ENCODE results near the gene MRPL33.

Gene MRPL33

DNA sequence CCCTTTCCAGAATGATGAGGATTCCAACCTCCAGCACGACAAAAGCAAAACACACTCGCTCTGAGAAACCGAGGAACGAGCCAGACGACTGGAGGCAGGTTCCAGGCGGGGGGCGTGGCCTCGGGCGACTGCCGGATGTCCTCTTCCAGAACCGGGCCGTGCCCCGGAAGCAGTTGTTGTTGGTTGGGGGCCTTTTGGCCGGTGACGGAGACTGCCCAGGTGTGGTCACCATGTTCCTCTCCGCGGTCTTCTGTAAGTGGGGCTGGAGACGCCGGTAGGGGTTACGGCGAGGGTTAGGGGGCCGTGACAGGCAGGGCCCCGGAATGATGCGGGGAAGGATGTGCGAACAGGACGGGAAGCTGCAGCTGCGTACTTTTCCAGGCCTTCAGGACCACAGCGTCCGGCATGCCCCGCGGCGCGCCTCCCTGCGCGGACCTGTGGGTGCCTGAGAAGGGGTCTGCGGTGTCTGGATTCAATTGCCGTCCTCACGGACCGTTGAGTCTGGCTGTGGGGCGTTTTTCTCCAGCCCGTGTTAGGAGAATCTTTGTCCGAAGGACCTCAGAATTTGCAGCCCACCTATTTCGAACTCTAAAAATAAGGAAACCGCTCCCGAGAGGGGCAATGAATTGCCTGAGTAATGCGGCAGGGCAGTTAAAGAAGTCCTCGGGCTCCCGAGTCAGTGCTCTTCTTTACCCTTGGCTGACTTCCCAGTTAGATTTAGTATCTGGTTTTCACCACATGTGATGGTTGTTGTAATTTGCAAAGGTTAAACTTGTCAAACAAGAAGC is at the start of gene MRPL33:
Gene MRPL33 (plus strand): TSS at position 172 of the 788 bp plus-strand sequence. CDS start 59 bp downstream, at position 231.
- DNase-seq = peak; percentile 98

DNA sequence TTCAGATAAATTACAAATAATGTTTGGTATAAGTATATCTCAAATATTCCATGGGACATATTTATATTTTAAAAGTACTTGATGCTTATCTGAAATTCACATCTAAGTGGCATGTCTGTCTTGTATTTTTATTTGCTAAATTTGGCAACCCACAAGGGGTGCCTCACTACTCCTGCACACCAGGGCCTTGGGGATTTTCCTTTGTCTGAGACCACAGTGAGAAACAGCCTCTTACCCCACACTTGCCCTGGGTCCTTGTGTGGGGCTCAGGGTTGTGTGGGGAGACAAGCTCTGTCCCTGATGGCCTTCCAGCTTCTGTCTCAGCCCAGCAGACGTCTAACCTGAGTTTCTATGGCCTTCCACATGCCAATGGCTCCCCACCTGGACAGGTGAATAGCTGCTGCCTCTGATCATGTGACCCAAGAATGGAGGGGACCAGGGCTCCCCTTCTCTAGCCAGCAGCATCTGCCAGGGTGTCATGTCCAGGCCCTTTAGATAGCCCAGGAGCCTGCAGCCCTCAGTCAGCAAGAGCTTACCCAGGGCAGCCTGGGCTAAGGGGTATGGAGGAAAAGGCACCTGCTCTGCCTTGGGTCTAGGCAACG is 49.5 kb upstream of the MRPL33 start:
- no peak for DNase-seq

DNA sequence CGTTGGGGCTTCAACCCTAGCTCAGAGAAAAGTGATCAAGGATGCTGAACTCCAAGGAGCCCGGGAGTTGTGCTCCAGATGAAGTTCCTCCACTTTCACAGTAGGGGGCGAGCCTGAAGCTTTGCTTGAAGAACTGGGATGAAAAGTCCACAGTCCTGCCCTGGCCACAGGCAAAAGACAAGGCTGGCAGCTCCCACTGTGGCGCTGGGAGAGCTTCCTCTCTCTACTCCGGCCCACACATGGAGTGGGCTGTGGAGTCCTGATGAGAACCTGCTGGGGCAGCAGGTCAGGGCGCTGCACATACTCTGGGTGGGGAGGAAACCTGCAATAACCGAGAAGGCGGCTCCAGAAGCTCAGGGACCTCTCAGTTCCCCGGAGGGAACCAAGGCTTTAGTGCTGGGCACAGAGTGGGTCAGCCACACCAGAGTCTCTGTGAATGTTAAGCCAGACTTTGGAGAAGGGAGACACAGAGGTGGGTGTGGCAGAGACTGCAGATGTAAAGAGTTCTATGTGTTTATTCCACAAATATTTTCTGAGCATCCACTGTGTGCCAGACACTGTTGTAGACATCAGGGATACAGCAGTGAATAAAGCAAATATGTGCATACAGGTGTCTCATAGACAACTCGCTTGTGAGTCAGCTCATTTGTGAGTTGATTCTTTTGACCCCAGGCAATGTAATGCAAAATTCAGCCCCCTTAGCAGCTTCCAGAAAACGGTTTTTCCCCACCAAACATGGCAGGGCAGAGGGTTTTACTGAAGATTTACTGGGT is 48.0 kb upstream of the MRPL33 start:
- DNase-seq = peak; percentile 66

DNA sequence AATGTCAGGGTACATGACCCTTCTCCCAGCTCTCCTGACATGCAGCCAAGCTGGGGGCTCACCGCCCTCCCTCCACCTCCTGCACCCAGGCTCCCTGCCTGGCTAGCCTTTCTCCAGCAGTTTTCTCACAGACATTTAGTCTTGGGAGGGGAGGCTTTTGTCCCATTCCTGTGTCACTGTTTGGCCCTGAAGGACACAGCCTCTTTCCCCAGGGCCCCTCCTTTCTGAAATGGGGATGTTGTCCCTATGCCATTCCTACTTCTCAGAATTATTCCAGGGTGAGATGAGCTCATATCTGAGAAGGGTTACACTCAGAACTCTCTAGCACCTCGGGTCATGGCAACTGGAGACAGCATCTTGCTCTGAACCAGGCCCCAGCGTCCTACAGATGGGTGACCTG is 47.3 kb upstream of the MRPL33 start:
- DNase-seq = no peak

DNA sequence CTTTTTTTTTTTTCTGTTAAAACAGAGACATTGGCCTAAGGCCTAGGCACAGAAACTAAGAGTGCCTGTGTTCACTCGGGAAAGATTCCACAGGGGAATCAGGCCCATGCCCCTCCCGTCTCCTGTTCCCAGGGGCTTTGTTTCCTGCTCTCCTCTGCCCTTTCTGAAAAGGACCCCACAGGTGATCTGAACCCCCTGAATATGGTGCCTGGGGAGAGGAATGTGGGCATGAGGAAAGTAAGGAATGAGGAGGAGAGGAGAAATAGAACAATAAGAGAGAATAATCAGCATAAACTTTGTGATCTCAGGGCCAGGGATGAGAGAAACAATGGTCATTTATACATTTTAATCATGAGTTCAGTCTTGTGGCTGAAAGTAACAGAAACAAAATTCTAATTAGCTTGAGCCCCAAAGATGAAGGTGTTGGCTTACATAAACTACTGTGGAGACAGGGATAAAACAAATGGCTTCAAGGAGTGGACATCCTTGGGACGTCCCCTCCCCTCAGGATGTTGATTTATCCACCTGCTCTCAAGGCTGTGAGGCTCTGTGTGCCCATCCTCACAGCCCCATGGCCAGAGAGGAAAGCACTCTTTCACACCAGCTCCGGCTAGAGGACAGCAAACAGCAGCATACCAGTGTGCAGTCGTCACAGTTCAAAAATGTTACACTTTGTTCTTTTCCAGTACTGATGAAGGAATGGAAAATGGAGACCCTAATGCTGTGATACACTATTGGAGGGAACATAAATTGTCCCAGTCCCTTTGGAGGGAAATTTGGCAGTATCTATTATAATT is 46.4 kb upstream of the MRPL33 start:
- DNase-seq = no peak

DNA sequence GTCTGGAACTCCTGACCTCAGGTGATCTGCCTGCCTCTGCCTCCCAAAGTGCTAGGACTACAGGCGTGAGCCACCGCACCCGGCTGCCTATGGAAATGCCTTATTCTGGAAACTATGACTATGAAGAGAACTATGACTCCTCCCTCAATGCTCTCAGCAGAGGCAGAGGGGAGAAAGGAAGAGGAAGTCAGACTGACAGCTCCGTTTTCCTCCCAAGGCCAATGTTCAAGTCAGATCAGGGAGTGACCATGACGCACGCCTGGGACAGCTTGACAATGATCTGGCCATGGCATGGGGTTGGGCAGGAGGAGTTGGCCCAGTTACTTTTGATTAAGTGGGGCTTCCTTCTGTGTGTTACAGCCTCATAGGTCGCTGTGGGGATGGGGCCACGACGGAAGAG is 44.3 kb upstream of the MRPL33 start:
- DNase-seq = no peak

DNA sequence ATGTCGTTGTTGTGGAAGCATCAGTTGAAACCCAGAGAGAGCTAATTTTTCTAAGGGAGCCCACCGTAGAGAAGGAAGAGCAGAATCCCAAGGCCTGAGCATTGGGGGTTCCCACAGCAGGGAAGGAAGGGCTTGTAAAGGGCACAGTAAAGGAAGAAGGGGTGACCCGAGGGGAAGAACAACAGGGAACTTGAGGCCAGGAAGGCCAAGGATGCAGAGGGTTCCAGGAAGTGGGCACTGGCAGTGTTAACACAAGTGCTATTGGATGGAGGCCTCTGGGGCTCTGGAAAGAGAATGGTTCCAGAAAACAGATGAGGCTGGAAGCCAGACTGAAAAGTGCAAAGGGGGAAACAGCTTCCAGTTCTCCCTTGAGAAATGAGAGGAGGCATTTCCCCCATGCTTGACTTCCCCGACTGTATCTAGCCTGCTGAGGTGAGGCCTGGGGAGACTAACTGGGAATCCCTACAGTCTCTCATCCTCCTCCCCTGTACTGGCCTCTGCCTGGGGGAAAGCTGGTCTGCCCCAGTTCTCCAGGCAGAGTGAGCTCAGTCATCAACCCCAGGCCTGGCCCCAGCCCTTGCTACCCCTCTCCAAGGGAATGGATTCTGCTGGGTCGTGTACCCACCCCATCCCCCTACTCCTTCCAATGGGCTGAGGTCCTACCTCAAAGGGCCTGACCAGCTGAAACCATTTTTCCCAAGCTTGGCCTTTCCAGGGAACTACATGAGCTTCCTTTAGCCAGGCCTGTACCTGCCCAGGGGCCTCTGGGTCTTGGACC is 43.2 kb upstream of the MRPL33 start:
- DNase-seq = no peak

DNA sequence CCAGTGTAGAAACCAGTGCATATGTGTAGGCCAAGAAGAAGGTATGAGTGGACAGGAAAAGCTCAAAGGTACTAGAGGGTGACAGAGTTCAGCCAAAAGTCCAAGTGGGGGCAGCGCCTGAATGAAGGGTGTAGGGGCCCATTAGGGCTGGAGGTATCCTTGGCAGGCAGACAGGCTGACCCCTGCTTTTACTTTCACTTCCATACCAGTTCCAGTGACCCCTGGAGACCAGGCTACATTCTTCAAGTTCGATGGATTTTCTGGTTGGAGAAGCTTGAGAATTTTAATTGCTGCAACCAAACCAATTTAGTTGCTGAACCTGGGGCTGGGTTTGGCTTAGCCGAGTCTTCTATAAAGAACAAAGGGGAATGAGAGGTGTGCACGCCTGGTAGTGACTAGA is 42.3 kb upstream of the MRPL33 start:
- DNase-seq = peak; percentile 23

DNA sequence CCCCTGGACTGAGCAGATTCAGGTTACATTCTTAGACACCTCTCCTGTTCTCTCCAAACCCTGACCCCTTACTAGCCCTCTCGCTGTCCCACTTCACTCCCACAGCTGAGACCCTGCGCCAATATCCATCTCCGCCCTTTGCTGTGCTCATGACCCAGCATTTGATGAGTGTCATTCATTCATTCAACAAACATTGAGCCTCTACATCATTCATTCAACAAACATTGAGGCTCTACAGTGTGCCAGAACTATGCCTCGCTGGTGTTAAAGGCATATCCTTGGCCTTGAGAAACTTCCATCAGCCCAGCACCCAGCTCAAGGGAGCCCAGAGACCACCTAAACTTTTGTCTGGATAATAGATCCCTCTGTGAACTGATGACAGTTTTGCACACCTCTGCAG is 41.9 kb upstream of the MRPL33 start:
- DNase-seq = no peak

DNA sequence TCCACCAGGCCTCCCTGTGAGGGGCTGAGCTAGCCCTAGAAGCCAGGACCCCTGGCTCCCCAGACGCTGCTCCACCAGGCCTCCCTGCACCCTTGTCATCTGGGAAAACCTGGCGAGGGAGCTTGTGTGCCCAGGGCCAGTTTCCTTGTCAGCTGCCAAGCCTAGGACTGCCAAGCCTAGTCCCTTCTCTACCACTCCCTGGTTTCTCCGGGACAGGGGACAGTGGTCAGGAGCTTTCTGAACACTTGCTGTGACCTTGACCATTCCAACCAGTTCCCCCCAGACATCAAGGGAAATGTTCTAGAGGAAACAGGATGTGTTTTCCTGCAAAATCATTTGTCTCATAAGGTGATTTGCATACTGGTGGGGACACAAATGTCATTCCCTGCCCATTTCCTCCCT is 41.3 kb upstream of the MRPL33 start:
- DNase-seq = no peak

DNA sequence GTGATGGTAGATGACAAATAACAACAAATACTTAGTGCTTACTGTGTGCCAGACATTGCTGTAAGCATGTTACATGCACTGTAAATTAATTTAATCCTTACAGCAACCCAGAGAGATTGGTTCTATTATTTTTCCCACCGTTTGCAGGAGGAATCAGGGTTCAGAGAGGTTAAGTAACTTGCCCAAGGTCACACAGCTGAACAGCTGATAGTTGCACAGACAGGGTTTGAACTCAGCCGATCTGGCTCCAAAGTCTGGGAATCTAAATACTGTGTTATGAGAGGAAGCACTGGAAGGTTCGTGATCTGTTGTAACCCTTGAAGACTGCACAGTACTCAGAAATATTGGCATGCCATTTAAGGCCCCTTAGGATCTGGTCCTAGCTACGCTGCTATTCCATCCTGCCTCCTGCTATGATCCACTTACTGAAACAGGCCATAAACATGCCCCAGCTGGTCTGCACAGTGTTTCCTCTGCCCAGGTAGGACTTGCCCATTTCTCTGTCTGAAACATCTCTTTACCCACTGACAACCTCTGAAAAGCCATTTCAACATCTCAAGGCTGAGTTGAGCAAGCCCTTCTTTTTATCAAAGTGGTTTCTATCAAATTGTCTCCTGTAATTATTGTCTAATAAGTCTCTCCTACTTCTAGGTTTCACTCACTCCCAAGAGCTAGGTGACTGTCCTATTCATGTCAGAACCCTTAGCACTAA is 40.4 kb upstream of the MRPL33 start:
- DNase-seq = no peak

DNA sequence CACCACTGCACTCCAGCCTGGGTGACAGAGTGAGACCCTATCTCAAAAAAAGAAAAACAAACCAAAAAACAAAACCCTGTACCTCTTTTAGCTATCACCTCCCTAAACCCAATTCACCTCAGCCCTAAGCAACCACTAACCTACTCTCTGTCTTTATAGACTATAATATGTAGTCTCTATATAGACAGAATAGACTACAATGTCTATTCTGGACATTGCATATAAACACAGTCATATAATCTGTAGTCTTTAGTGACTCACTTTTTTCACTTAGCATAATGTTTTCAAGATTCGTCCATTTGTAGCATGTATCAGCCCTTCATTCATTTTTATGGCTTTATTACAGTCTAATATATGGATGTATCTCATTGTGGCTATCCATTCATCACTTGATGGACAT is 37.2 kb upstream of the MRPL33 start:
- no peak for DNase-seq

DNA sequence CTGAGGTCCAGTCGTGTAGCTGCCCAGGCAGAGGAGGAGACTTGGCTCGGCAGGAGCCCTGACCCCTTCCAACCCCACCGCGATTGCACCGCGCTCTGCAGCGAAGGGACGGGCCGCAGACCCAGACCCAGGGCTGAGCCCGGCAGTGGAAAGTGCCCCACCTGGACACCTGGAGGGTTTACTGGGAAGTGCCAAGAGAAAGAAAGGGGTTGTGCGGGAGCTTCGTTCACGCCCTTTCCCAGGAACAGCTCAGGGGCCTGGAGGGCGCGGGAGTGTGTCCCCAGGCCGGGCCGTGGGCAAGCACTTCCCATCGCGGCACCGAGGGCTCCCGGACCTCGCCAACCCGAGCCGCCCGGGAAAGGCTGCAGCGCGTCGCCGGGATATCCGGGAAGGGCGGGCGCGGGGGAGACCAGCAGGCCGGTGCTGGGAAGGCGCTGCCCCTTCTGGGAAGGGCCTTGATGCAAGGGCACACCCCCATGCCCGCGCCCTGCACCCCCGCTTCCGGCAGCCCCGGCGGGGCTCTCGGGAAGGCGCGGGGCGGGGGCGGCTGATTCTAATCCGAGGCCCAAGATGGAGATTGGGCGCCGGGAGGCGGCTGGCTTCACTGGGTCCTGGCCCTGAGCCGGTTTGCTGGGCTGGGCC is 36.1 kb upstream of the MRPL33 start:
- DNase-seq = peak; percentile 79

DNA sequence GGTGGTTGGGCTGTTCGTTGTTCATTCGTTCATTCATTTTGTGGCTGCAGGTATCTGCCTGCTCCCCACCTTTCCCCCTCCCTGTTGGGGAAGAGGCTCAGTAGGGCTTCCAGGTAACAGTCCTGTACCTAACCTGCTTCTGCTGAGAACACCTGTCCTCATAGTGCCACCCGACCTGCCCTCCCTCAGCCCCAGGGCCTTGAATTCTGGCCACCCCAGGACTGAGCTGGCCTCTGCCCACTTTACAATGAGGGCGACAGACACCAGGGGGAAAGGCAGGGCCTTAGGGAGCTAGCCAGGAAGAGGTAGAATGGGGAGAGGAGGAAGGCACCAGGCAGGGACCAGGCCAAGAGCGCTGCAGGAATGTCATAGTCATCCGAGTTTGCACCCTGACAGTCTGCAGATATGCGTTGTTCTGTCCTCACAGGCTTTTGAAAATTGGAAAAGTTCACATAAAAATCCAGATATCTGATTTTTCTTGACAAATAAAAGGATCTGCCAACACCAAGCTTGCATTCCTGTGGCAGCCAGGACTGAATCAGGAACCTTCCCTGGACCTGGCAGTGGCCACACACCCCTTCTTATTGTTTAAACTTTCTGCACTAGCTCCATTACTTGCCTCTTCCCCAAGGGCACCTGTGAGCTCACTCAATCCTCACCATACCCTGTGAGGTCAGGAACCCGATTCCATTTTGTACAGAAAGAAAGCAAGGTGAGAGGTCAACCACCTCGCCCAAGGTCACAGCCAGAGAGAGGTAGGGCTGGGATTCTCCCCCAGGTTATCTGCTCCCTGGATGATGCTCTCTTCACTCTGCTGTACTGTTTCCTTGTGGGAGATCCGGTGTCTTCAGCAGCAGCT is 35.3 kb upstream of the MRPL33 start:
- no peak for DNase-seq

DNA sequence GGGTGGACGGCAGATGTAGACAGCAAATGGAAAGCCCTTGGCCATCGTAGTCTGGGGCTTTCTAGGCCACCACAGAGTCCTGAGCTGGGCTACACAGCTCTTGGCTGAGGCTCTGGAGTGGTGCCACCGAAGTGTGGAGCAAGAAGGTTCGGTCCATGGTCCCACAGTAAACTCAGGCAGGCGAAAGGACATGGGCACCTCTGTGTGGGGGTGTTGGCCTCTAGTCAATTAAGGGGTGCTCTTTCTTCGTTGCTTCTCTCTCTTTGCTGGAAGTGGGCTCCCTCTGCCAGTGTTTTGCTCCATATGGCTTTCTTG is 34.7 kb upstream of the MRPL33 start:
- no peak for DNase-seq

DNA sequence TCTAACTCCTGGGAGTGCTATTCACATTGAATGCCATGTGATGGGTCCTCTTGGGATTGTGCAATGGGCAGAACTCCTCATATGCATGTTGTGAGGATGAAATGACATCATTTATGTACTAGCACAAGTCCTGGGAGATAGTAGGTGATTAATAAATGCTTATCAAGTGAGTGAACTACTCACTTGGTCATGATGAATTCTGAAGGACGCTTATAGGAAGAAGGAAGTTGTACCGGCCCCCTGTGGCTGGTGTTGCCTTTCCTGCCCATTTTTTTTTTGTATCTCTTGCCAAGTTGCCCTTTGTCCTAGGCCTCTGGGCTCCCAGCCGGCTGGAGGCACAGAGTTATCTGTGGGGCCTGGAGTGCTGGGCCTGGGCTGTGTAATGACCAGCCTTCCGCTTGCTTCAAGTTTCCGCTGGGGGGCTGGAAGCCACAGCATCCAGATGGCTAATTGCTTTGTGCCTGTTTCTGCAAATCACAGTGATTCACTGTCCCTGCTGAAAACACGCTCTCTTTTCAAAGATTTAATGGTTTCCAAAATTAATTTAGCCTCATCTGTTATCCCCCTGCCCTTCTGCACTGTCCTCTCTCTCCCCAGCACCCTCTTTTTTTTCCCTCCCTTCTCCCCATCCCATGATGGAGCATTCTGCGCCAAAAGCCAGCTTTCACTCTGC is 33.7 kb upstream of the MRPL33 start:
- DNase-seq = no peak

DNA sequence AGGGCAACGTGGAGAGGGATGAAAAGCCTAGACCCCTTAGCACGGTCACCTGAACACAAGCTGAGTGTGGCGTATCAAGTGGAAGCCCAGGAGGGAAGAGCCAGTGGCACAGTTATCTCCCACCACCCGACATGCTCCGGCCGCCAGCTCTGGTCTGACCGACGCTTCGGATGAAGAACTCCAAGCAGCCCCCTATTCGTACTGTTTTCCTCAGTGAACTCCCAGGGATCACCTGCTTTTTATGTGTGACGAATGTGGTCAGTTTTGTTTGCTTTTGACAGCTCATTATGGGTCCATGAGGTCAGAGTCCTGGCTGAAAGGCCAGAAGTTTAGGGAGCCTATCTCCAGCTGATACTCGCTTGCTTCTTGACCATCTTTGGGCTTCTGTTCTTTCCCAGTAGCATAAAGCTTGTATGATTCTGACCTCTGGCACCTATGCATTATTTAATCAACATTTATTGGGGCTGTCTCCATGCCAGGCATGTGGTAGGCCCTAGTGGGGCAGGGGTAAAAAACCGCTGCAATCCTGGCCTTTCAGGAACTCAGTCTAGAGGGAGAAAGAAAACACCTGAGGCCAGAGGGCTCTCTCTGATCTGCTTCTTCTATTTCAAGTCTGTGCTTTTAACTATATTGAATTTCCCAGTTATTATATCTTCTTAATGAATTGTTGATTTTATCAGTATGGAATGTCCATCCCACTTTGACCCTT is 33.0 kb upstream of the MRPL33 start:
- DNase-seq = no peak

DNA sequence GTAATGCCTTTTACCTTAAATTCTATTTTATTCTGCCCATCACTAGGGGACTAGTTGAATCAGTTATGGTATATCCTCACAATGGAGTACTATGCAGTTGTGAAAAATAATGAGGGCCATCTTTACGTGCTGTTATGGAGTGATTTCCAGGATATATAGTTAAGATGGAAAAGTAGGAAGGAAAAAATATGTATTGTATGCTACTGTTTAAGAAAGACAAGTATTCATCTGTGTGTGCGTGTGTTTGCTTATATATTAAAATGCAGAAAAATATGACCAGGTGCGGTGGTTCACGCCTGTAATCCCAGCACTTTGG is 32.5 kb upstream of the MRPL33 start:
- no peak for DNase-seq

DNA sequence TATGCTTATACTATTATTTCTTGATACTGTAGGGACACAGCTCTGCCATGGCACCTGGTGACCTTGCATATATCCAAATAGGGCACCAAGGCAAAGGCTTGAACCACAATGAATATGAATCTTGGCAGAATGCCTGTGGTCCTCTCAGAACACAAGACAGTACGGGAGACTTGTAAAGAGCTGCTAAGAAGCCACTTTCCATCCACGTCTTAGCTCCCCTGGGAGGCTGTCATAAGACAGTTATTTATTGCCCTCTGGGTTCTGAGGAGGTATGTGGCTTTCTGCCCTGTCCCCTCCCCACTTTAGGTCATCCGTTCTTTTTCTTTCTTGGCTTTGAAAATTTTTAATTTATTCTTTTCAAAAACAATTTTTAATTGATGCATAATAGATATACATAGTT is 29.8 kb upstream of the MRPL33 start:
- no peak for DNase-seq
